ENCODE data around the gene GAD1. TPM values are rescaled to one million over a fixed set of nuclear protein-coding genes. Genes with fewer than 3 reads are reported as not detected.
A peak's percentile ranks its signal among the peaks of the same experiment; 100 is the strongest.

The GAD1 gene
- total RNA-seq, 1 donor from 2014 or later: 0.40 TPM

DNA sequence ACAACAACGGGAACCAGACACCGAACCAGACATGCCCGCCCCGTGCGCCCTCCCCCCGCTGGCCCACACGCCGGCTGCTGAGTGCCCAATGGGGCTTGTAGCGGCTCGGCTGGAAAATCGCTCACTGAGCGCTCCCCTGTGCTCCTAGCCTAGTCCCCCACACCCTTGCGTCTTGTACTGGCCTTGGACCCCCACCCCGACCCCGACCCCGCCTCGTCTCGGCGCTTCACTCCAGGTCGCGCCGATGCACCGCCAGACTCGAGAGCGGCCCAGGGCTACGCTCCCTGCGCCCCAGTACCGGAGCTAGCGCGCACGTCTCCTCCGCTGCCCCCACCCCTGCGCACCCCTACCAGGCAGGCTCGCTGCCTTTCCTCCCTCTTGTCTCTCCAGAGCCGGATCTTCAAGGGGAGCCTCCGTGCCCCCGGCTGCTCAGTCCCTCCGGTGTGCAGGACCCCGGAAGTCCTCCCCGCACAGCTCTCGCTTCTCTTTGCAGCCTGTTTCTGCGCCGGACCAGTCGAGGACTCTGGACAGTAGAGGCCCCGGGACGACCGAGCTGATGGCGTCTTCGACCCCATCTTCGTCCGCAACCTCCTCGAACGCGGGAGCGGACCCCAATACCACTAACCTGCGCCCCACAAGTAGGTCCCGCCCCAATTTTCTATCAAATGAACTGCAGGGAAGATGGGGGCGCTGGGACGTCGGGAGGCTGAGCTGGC is 1.5 kb downstream of the GAD1 start:
- no peak for DNase-seq (ENCODE audit: low read depth in 2 of 2)

DNA sequence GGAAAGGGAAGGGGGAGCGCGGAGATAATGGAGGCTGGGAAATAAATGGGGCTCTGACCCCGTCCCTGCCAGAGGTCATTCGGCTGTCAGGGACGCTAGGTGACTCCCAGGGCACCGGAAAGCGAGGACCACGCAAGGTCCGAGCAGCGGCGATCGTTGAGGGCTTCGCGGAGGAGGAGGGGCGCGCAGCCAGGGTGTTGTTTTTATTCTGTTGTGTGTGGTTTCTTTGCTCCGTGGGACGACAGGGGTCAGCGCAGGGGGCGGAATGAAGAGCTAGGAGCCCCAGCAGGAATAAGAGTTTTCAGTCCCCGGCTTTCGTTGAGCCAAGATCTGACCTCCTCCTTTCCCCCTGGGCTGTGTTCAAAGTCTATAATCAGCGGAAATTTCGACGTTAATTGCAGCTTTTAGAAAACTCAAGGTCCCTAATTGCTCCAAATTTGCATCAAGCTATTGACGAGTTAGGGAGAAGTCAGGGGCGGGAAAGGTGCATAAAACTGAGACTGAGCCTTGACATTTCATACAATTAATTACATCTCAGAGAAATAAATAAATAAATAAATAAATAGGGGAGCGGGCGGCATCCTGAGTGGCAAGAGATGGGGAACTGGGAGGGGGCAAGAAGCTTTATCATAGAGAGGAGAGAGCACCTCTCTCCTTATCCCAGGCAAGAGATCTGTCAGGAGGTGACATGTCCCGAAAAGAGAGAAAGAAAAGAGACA is 2.2 kb downstream of the GAD1 start:
- no peak for DNase-seq (ENCODE audit: low read depth in 2 of 2)

DNA sequence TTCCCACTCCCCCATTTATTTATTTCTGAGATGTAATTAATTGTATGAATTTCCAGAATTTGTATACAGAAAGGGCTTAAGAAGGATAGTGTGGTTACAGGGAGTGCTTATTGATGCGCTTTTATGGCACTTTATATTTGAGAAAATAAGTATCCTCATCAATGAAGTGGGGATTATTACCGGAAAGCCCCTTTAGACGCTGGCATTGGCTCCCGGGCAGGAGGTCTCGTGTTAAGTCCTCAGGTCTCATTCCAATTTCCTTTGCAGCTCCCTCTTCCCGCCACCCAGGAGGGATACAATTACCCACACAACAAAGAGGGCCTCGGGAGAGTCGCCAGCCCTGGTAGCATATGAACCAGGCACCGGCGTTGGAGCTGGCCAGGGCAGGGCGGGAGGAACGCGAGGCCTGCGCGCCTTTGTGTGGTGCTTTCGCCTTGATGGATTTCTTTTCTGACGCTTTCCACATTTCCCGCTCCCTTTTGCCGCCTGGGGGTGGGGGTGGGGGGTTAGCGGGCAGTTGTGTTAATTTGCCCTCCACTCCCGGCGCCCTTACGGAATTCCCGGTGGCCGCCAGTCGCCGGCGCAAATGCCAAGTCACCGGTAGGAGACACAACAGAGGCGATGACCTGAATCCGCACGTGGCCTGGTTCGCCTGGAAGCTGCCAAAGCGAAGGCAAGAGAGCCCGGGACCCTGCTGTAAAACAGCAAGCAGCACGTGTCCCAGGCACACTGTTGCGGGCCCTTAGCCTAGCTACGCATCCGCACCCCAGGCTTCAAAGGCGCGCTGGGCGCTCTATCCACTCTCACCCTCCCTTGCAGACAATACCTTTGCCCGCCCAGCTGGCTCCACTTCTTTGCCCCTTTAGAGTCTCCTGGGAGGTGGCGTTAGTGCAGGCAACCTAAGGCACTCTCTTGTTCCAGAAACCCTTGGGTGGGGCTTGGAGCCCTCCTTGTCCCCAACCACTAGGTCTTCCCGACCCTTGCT is 3.3 kb downstream of the GAD1 start:
- DNase-seq (ENCODE audit: low read depth in 2 of 2): no peak

DNA sequence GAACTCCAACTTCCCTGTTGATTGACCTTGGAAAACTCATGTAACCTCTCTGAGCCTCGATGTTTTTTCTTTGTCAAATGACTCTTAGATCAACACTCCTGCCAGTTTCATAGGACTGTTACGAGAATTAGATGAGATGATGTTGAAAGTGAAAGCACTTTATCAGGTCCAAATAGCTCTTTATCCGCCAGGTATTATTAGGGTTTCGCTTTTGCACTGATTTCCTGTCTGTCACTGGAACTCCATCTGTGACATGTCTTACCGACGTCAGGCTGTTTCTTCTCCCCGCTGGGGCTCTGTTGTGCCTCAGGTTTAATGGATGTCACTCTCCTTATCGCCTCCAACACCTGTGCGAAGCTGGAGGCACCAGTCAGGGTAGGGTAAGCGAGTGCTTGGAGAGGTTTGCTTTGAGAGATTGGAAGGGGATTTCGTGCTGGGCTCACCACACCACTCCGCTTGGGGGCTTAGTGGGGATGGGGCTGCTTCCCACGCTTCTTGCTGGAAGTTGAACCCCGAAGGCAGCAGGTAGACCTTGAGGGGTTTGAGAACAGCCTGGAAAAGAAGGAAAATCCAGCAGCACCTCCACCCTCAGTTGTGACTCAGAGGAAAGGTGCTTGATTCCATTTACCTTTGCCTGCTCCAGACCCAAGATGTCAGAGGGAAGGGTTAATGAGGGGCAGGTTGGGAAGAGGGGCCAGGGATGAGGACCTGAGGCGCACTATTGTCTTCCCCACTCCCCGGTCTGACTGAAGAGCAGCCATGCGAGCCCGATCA is 4.3 kb downstream of the GAD1 start:
- no peak for DNase-seq (ENCODE audit: low read depth in 2 of 2)

DNA sequence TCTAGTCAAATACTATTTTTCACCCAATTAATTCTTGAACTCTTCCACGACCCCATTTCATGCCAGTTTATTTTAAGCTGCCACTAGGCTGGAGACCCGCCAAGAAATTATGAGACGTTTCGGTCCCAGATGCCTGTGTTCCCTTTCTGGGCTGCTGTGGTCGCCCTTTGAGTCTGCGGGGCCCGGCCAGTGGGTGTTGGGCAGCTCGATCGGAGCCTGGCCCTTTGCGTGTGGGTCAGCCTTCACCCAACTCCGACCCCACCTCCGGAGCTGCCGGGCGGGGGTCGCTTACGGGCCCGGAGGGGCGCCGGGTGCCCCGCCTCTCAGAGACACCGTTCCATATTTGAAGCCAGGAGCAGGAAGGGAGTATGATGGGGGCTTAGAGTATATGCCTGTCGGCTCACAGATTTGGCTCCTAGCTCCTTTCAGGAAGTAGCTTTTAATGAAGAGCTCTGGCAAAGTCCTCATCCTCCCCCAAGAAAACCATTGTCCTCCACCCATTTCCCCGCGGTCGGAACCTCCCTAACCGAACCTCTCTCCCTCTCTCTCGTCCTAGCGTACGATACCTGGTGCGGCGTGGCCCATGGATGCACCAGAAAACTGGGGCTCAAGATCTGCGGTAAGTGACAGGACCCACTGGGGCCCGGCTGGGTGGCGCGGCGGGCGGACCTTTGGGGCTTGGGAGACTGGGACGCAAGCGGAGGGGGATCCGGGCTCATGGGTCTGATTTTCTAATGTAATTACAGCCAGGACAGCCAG is 5.0 kb downstream of the GAD1 start:
- no peak for DNase-seq (ENCODE audit: low read depth in 2 of 2)

DNA sequence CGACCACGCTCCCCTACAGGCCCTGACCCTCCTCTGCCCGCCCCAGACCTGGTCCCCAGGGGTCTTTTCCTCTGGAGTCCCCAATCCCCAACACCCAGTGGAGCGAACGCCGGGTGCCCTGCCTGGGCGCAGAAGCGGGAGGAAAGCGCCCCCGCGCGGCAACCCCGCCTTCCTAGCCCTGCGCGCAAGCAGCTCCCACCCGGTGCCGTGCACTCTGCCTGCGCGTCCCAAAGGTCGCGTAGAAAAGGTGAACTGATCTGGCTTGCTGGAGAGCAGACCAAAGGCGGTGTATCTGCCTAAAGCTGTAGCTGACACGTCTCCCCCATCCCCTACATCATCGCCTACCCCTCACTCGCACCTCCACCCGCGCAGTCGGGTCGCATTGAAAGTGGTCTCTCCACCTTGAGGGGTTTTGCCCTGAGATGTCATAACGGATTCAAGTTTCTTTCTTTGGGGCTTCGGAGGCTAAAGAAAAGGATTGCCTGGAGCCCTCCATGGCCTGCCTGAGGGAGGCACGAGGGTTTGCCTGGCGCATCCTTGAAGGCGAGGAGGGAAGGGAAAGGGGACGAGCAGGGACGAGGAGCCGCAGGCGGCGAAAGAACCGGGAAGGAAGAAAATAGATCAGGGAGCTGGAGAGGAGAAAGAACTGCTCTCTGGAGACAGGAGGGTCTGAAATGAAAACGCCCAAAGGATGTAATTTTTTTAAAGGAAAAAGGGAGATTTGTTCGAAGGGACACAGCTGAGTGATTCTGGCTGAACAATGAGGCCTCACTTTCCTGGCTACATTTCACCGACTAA is 5.8 kb downstream of the GAD1 start:
- DNase-seq (ENCODE audit: low read depth in 2 of 2): no peak

DNA sequence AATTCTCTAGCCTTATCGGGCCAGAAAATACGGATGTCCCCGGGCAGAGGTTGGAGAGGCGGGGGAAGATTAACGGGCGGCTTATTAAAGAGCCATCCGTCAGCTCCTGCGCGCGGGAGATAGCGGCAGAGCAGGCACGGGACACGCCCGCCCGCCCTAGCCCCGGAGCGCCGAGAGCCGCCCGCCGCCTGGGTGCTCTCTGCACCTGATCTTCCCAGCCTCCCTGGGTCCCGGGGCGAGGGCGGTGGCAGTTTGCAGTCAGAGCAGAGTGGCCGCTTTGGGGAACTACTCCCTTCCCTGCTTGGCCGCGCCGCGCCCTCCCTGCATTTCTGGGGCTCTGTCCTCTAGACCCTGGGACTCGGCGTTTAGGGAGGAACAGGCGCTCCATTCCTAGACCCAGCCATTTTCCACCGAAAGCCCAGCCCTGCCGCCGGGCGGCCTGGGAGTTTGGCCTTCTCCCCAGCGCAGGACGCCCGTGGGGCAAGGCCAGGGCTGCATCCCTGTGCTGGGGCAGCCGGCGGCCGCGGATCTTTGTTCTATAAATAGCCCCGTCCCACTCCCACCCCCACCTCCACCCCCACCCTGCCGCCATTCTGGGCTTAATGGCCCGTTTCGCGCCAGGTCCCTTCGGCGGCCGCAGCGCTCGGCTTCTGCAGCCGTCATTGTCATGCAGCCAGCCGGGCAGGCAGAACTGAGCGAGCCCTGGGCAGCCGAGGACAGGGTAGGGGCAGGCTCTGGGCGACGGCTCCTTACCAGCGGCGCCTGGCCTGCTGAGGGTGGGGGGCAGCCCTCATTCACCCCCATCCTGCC is 6.6 kb downstream of the GAD1 start:
- peak in 1 of 2 donors; percentile 42 for DNase-seq (ENCODE audit: low read depth in 2 of 2)

DNA sequence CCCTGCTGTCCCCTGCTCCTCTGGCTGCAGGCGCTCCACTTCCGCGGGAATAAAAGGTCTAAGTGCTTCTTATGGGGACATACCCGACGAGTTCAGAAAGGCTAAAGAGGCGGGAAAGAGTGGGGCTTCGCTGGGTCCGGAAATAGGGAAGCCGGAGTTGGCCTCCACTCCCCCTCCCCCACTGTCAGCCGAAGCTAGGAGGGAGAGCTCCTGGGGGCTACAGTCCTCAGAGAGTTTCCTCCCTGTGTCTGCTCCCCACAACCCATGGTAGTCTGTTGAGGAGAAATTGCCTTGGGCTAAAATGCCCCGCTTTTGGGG is 7.2 kb downstream of the GAD1 start:
- no peak for DNase-seq (ENCODE audit: low read depth in 2 of 2)

DNA sequence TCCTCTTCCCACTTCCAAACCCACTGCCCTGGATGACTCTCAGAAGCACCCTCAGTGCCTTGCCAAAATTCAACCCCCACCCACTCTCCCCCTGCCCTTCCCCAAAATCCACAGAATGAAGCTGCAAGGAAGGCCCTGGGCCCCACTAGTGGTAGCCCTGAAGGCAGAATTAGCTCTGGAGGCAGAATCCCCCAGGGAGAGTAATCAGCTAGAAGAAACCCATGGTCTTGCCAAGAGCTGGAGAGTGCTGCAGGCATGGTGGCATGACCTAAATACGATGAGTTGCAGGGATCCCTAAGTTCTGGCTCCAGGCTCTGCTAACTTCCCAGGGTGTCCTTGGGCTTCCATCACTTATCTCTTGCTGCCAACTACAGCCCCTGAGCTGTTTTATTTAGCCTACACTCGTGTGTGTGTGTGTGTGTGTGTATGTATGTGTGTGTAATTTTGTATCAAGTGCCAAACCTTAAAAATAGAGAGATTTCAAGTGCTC is 7.9 kb downstream of the GAD1 start:
- no peak for DNase-seq (ENCODE audit: low read depth in 2 of 2)

DNA sequence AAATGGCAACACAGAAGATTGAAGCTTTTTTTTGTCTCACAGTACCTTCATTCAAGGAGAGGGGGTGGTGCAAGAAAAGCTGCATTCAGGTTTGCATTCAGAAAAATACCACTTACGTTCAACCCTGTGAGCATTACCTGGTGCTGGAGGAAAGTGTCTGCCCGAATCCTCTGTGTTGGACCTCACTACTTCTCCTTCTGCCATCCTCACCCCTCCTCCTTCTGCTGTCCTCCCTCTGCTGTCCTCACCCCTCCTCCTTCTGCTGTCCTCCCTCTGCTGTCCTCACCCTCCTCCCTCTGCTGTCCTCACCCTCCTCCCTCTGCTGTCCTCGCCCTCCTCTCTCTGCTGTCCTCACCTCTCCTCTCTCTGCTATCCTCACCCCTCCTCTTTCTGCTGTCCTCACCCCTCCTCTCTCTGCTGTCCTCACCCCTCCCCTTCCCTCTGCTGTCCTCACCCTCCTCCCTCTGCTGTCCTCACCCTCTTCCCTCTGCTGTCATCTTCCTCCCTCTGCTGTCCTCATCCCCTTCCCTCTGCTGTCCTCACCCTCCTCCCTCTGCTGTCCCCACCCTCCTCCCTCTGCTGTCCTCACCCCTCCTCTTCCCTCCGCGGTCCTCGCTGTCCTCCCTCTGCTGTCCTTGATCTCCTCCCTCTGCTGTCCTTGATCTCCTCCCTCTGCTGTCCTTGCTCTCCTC is 11.3 kb downstream of the GAD1 start:
- no peak for DNase-seq (ENCODE audit: low read depth in 2 of 2)

DNA sequence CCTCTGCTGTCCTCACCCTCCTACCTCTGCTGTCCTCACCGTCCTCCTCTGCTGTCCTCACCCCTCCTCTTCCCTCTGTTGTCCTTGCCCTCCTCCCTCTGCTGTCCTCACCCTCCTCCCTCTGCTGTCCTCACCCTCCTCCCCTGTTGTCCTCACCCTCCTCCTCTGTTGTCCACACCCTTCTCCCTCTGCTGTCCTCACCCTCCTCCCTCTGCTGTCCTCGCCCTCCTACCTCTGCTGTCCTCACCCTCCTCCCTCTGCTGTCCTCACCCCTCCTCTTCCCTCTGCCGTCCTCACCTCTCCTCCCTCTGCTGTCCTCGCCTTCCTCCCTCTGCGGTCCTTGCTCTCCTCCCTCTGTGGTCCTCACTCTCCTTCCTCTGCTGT is 11.8 kb downstream of the GAD1 start:
- no peak for DNase-seq (ENCODE audit: low read depth in 2 of 2)

DNA sequence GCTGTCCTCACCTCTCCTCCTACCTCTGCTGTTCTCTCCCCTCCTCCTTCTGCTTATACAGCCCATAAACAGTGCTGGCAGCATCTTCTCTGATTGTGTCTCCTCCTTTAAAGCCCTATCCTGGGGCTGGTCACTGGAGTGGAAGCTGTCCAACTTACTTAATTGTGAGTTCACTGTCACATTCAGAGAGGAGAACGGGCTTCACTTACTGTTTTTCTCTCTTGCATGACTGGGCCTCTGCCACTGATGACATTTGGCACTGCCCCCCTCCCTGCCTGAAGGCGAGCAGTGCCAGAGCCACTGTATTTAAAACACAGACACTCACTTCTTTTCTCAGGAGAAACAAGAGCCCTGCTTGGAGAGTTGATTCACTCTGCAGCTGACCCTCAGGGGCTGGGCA is 12.3 kb downstream of the GAD1 start:
- no peak for DNase-seq (ENCODE audit: low read depth in 2 of 2)

DNA sequence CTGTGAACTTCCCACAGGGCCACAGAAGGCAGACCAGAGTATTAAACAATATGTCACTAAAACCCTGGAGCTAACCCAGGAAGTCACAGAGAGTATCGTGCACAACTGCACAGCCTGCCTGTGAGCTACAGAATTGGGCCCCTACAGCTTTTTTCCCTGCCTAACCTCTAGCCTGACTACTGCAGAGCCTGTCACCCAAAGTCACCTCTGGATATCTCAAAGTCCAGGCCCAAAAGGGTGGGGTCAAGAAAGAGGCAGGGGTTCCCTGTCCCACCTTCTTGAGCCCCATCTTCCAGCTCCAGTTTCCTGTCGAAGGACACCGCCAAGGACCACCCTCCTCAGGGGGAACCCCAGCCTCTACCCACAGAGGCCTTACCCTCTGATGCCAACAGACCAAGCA is 13.5 kb downstream of the GAD1 start:
- DNase-seq (ENCODE audit: low read depth in 2 of 2): no peak

DNA sequence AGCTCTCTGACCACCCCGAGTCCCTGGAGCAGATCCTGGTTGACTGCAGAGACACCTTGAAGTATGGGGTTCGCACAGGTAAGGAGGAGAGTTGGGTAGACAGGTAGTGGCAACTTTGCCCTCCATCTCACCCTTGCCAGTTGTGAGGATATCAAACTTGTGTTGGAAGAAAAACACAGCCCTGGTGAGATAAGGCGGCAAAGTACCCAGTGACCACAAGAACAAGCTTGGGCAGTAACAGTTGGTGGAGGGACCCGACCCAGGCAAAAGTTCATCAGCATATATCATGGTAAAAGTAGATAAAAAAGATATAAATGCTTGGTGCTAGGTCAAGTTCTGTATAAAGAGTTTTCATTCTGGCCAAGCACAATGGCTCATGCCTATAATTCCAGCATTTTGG is 14.4 kb downstream of the GAD1 start:
- DNase-seq (ENCODE audit: low read depth in 2 of 2): no peak

DNA sequence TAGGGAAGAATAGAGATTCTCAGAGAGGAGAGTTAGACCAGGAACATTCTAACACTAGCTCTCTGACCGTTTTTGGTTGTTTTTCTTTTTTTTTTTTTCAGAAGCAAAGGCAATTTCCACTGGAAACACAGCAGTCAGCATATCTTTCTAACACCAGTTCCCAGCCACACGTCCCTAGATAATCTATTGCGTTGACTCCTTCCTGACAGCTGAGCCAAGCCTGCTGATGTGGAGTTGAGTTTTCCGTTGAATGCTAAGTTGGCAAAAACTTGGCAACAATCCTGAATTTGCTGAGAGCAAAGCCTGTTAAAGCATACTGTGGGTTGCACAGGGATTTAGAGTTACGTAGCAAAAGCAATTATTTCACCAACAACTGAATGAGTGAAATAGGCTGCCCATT is 19.3 kb downstream of the GAD1 start:
- peak in 1 of 2 donors; percentile 95 for DNase-seq (ENCODE audit: low read depth in 2 of 2)

DNA sequence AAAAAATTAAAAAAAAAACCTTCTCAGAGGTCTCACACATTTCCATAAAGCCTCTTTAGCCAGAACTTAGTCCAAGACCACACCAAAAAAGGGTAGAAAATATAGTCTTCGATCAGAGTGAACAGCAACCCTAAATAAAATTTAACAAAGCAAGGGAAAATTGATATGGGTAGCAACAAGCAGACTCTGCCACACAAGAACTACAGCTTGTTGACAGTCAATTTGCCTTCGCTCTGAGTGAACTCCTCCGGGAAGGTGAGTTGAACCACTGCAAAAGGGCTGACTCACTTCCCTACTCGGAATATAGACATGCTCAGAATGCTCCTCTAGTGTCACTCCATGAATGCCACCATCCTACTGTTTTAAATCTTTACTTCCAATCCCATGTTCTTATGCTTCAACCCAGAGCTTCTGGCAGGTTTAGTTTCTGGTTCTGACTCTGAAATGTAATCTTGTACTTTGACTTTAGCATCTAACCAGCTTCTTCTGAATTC is 24.1 kb downstream of the GAD1 start:
- no peak for DNase-seq (ENCODE audit: low read depth in 2 of 2)

DNA sequence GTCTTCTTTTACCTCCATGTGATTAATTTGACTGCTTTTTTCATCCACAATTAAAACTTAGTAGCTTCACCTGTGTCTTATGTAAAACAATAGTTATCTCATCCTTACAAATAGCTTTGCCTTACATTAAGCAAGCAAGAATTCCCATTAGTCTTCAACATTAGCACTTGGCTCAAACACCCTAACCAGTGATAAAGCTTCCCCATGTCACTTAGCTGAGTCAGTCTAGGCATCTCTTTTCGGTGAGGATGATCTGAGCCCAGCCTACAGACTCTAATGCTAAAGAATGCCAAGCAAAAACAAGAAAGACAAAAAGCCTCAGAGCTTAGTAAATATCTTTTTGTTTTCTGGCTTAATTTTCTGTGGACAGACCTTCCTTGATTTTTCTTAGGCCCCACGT is 26.1 kb downstream of the GAD1 start:
- no peak for DNase-seq (ENCODE audit: low read depth in 2 of 2)

DNA sequence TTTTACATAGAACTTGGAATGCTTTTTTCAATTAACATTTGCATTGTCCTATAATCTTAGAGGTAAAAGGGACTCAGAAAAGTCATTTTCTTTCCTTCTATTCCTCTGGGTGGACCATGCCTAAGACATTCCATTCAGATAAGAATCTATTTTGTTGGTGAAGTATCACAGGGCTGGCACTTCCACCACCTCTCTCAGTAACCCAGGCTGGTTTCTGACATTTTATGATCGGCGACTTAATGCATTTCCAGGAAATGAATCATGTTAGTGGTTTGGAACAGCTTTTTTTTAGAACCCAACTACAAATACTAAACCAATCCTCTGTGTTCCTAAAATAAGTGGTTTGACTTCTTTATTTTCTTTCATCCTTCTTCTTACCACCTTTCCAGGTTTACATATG is 27.0 kb downstream of the GAD1 start:
- peak; percentile 22 to 61 for DNase-seq (ENCODE audit: low read depth in 2 of 2)

Data from lung microvascular endothelial cell (primary cell).